ENCODE measurements around the gene EMX2.

The EMX2 gene

DNA sequence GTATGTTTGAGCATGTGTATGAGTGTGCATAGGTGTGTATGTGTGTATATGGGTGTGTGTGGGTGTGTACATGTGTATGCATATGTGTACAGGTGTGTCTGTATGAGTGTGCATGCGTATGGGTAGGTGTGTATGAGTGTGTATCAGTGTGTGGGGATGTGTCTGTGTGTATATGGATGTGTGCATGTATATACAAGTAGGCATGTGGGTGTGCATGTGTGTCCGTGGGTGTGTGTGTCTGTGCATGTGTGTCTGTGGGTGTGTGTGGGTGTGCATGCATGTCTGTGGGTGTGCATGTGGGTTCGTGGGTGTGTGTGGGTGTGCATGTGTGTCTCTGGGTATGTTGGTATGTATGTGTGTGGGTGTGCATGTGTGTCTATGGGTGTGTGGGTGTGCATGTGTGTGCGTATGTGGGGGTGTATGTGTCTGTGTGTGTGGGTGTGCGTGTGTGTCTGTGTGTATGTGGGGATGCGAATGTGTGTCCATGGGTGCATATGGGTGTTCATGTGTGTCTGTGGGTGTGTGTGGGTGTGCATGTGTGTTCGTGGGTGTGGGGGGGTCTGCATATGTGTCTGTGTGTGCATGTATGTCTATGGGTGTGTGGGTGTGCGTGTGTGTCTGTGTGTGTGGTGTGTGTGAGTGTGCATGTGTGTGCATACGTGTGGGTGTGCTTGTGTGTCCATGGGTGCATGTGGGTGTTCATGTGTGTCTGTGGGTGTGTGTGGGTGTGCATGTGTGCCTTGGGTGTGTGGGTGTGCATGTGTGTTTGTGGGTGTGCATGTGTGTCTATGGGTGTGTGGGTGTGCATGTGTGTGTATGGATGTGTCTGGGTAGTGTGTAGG lies 20.6 kb downstream of the EMX2 start:
- Histone ChIP-seq H3K9me3 (ENCODE audit: control insufficient read depth, insufficient read depth, low read length) (no peaks in the 10 kb centered on the region), H3K79me2 (ENCODE audit: control insufficient read depth, low read length) (no peaks in the 10 kb centered on the region), H3K9me2 (replicated peaks; ENCODE audit: control insufficient read depth, low read length) (no peaks in the 10 kb centered on the region), H3K4me1 (ENCODE audit: control insufficient read depth, low read length) (no peaks in the 10 kb centered on the region), H3K27me3 (ENCODE audit: control insufficient read depth, low read length) (no peaks in the 10 kb centered on the region), H3K36me3 (ENCODE audit: control insufficient read depth, low read length) (no peaks in the 10 kb centered on the region), H3F3A (ENCODE audit: control insufficient read depth, insufficient read depth) (no peaks in the 10 kb centered on the region), H4K20me1 (ENCODE audit: control insufficient read depth, insufficient read depth, low read depth, low read length) (no peaks in the 10 kb centered on the region), H3K4me3 (ENCODE audit: low read length) (no peak overlapping the region), H3K27ac (ENCODE audit: low read depth, low read length) (no peak overlapping the region), H3K4me2 (ENCODE audit: low read length) (no peak overlapping the region)
- no peak for TF ChIP-seq EZH2phosphoT487 (IDR thresholded peaks at IDR 0.05; ENCODE audit: borderline replicate concordance, low read length)
- TF ChIP-seq, protein P1, sequence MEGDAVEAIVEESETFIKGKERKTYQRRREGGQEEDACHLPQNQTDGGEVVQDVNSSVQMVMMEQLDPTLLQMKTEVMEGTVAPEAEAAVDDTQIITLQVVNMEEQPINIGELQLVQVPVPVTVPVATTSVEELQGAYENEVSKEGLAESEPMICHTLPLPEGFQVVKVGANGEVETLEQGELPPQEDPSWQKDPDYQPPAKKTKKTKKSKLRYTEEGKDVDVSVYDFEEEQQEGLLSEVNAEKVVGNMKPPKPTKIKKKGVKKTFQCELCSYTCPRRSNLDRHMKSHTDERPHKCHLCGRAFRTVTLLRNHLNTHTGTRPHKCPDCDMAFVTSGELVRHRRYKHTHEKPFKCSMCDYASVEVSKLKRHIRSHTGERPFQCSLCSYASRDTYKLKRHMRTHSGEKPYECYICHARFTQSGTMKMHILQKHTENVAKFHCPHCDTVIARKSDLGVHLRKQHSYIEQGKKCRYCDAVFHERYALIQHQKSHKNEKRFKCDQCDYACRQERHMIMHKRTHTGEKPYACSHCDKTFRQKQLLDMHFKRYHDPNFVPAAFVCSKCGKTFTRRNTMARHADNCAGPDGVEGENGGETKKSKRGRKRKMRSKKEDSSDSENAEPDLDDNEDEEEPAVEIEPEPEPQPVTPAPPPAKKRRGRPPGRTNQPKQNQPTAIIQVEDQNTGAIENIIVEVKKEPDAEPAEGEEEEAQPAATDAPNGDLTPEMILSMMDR (IDR thresholded peaks at IDR 0.05; ENCODE audit: low read depth, low read length, poor library complexity, severe bottlenecking): no peak

DNA sequence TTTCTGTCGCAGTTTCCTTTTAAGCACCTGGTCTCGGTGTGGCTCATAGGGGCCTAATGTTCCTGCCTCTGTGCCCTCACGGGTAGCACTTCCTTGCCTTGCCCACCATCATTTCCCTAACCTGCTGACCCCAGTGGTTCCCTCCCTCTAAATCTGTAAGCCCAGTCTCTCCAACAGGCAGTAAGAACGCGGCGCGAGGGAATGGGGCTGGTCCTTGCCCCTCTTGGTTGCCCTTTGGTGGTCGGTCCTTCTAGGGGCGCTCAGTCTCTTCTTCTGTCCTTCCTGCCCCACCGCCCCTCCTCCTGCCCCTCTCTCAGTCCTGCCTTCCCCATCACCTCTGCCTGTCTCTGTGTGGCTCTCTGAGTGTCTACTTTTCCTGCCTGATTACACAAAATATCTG lies 21.2 kb downstream of the EMX2 start:
- Histone ChIP-seq H3K9me2 (replicated peaks; ENCODE audit: control insufficient read depth, low read length) (no peaks in the 10 kb centered on the region), H3F3A (ENCODE audit: control insufficient read depth, insufficient read depth) (no peaks in the 10 kb centered on the region), H3K79me2 (ENCODE audit: control insufficient read depth, low read length) (no peaks in the 10 kb centered on the region), H3K9me3 (ENCODE audit: control insufficient read depth, insufficient read depth, low read length) (no peaks in the 10 kb centered on the region), H3K4me3 (ENCODE audit: low read length) (no peak overlapping the region), H3K27me3 (ENCODE audit: control insufficient read depth, low read length) (no peaks in the 10 kb centered on the region), H4K20me1 (ENCODE audit: control insufficient read depth, insufficient read depth, low read depth, low read length) (no peaks in the 10 kb centered on the region), H3K4me2 (ENCODE audit: low read length) (no peak overlapping the region), H3K36me3 (ENCODE audit: control insufficient read depth, low read length) (no peaks in the 10 kb centered on the region), H3K4me1 (ENCODE audit: control insufficient read depth, low read length) (no peaks in the 10 kb centered on the region), H3K27ac (ENCODE audit: low read depth, low read length) (no peak overlapping the region)
- TF ChIP-seq, protein P1 (IDR thresholded peaks at IDR 0.05; ENCODE audit: low read depth, low read length, poor library complexity, severe bottlenecking): no peak
- TF ChIP-seq EZH2phosphoT487 (IDR thresholded peaks at IDR 0.05; ENCODE audit: borderline replicate concordance, low read length): no peak

DNA sequence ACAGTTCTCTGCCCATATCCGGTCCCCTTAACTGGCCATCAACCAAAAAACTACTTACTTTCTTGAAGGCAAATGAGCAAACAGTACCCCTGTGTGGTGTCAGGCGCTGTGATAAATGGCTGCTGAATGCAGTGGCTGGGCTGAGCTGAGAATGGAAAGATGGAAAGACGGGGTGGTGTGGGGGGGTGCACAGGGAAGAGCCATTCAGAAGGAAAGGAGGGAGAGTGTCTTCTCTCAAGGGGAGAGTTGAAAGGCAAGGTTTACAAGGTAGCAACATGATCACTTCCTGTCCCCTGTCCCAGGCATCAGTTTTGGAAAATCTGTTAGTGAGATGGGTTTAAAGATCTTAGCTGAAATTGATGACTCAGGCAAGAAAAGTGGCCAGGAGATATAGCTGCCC lies 22.5 kb downstream of the EMX2 start:
- Histone ChIP-seq H3F3A (ENCODE audit: control insufficient read depth, insufficient read depth) (no peaks in the 10 kb centered on the region), H3K4me2 (ENCODE audit: low read length) (no peak overlapping the region), H3K4me1 (ENCODE audit: control insufficient read depth, low read length) (no peaks in the 10 kb centered on the region), H3K4me3 (ENCODE audit: low read length) (no peak overlapping the region), H3K27ac (ENCODE audit: low read depth, low read length) (no peak overlapping the region), H3K9me3 (ENCODE audit: control insufficient read depth, insufficient read depth, low read length) (no peaks in the 10 kb centered on the region), H4K20me1 (ENCODE audit: control insufficient read depth, insufficient read depth, low read depth, low read length) (no peaks in the 10 kb centered on the region), H3K9me2 (replicated peaks; ENCODE audit: control insufficient read depth, low read length) (no peaks in the 10 kb centered on the region), H3K36me3 (ENCODE audit: control insufficient read depth, low read length) (no peaks in the 10 kb centered on the region), H3K27me3 (ENCODE audit: control insufficient read depth, low read length) (no peaks in the 10 kb centered on the region), H3K79me2 (ENCODE audit: control insufficient read depth, low read length) (no peaks in the 10 kb centered on the region)
- TF ChIP-seq EZH2phosphoT487 (IDR thresholded peaks at IDR 0.05; ENCODE audit: borderline replicate concordance, low read length): no peak
- TF ChIP-seq, protein P1 (IDR thresholded peaks at IDR 0.05; ENCODE audit: low read depth, low read length, poor library complexity, severe bottlenecking): no peak
